GM23338 (cell line): ENCODE results near the gene PKM.

Experiments used
- CTCF ChIP-seq, 2 experiments: fragments of 200-600 bp in 1 of 2; sonication (generic) in 1 of 2; conservative IDR thresholded peaks; 2 replicates each; pipeline versions ENCODE4 v1.5.1 to v1.6.1; 2016 to 2017; ENCODE audit warnings: antibody characterized with exemption in 2 of 2, low read depth in 2 of 2, mild to moderate bottlenecking in 2 of 2, moderate library complexity in 1 of 2
- EZH2phosphoT487 ChIP-seq: fragments of 200-600 bp; sonication (generic); IDR thresholded peaks from one replicate; pipeline ENCODE4 v1.8.1; 2018; ENCODE audit warnings: antibody characterized with exemption; ENCODE audit not compliant: unreplicated experiment
- JUNB ChIP-seq: IDR thresholded peaks from one replicate; pipeline ENCODE4 v1.6.1; 2016; ENCODE audit warnings: antibody characterized with exemption; ENCODE audit not compliant: unreplicated experiment
- POLR2AphosphoS5 ChIP-seq: IDR thresholded peaks from 2 replicates; pipeline ENCODE4 v1.6.1; 2016; ENCODE audit warnings: antibody characterized with exemption, low read depth
- ZNF331 ChIP-seq: fragments of 250-450 bp; sonication (Bioruptor Pico); IDR thresholded peaks from 2 replicates; pipeline ENCODE4 v1.5.0; 2020; ENCODE audit warnings: low read depth, mild to moderate bottlenecking, moderate library complexity
- TF ChIP-seq, protein P1 (sequence below): IDR thresholded peaks from 2 replicates; pipeline ENCODE4 v1.6.1; 2016; ENCODE audit warnings: antibody characterized with exemption

- no peak for TF ChIP-seq POLR2AphosphoS5
- TF ChIP-seq CTCF (conservative IDR thresholded peaks at IDR 0.05; ENCODE audit: low read depth in 2 of 2): no peak
- no peak for TF ChIP-seq ZNF331 (CRISPR knock-in tag)
- TF ChIP-seq EZH2phosphoT487: no peak
- TF ChIP-seq, protein P1, sequence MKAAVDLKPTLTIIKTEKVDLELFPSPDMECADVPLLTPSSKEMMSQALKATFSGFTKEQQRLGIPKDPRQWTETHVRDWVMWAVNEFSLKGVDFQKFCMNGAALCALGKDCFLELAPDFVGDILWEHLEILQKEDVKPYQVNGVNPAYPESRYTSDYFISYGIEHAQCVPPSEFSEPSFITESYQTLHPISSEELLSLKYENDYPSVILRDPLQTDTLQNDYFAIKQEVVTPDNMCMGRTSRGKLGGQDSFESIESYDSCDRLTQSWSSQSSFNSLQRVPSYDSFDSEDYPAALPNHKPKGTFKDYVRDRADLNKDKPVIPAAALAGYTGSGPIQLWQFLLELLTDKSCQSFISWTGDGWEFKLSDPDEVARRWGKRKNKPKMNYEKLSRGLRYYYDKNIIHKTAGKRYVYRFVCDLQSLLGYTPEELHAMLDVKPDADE: no peak
- no peak for TF ChIP-seq JUNB
Observed at GRCh38 chr15:72242775-72243370, 11.9 kb upstream of the PKM start.
